ENCODE measurements around the gene NYAP1.
A peak's percentile ranks its signal among the peaks of the same experiment; 100 is the strongest.

The NYAP1 gene

GRCh38 chr7:100488333-100489095, 4.8 kb downstream of the NYAP1 start:
- Histone ChIP-seq H2BK120ac (ENCODE audit: low read depth, low read length) (peak overlapping the region; percentile 56), H4K91ac (ENCODE audit: low read depth, low read length, poor library complexity) (peak overlapping the region; percentile 90), H2BK15ac (ENCODE audit: low read length) (peak overlapping the region; percentile 96), H3K18ac (ENCODE audit: low read length) (peak overlapping the region; percentile 96), H3K4ac (ENCODE audit: low read length) (peak overlapping the region; percentile 98), H2BK12ac (ENCODE audit: low read length) (peak overlapping the region; percentile 99), H3K27me3 (ENCODE audit: control insufficient read depth in 3 of 3, insufficient read depth in 3 of 3, low read depth in 1 of 3, low read length in 3 of 3) (no peaks in the 10 kb centered on the region), H3K14ac (ENCODE audit: low read length) (peak overlapping the region; percentile 38), H3K23ac (ENCODE audit: low read depth, low read length, poor library complexity) (no peak overlapping the region), H3K9me3 (replicated peaks in 1 of 2; ENCODE audit: control insufficient read depth in 2 of 2, insufficient read depth in 1 of 2, low read depth in 1 of 2, low read length in 2 of 2) (no peaks in the 10 kb centered on the region), H3K4me3 (ENCODE audit: low read length in 2 of 2) (no peak overlapping the region), H2AK5ac (ENCODE audit: low read depth, low read length) (peak overlapping the region; percentile 65), H2AFZ (ENCODE audit: low read length) (no peak overlapping the region), H3K36me3 (replicated peaks in 1 of 2; ENCODE audit: control insufficient read depth in 2 of 2, insufficient read depth in 2 of 2, low read length in 2 of 2) (peaks cover 0 to 8% of the 10 kb centered on the region in 2 donors), H3K4me1 (ENCODE audit: control insufficient read depth in 2 of 2, insufficient read depth in 1 of 2, low read depth in 1 of 2, low read length in 2 of 2) (peaks cover 40 to 43% of the 10 kb centered on the region in 2 donors), H3K9ac (ENCODE audit: low read depth, low read length, poor library complexity) (no peak overlapping the region), H3K79me1 (ENCODE audit: low read depth, low read length) (peaks cover 12% of the 10 kb centered on the region), H3K4me2 (ENCODE audit: insufficient read depth, low read length, poor library complexity, severe bottlenecking) (no peak overlapping the region), H3K27ac (replicated peaks; ENCODE audit: low read length) (peak overlapping the region; percentile 59), H4K8ac (ENCODE audit: low read depth, low read length) (no peak overlapping the region), H2BK5ac (ENCODE audit: low read length) (peak overlapping the region; percentile 79)
- no CpG with 5 or more reads among the region's 44 CpGs for WGBS, 2 donors (ENCODE audit: extremely low coverage in 2 of 2, insufficient read length in 2 of 2, insufficient replicate concordance in 1 of 2)
- DNase-seq (ENCODE audit: low spot score) = no peak

DNA sequence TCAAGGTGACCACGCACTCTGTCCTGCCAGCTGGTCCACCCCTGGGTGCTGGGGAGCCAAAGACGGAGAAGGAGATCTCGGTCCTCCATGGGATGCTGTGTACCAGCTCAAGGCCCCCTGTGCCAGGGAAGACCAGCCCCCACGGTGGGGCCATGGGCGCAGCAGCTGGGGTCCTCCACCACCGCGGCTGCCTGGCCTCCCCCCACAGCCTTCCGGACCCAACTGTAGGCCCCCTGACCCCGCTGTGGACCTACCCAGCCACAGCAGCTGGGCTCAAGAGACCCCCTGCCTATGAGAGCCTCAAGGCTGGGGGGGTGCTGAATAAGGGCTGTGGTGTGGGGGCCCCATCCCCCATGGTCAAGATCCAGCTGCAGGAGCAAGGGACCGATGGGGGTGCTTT, 5.4 kb downstream of the NYAP1 start:
- Histone ChIP-seq H3K27ac (replicated peaks; ENCODE audit: low read length) (peak overlapping the region; percentile 4), H3K9ac (ENCODE audit: low read depth, low read length, poor library complexity) (no peak overlapping the region), H3K79me1 (ENCODE audit: low read depth, low read length) (peaks cover 9% of the 10 kb centered on the region), H2BK12ac (ENCODE audit: low read length) (peak overlapping the region; percentile 96), H3K4me3 (ENCODE audit: low read length in 2 of 2) (no peak overlapping the region), H3K4me1 (ENCODE audit: control insufficient read depth in 2 of 2, insufficient read depth in 1 of 2, low read depth in 1 of 2, low read length in 2 of 2) (peaks cover 42 to 45% of the 10 kb centered on the region in 2 donors), H2BK15ac (ENCODE audit: low read length) (peak overlapping the region; percentile 96), H2AFZ (ENCODE audit: low read length) (no peak overlapping the region), H3K9me3 (replicated peaks in 1 of 2; ENCODE audit: control insufficient read depth in 2 of 2, insufficient read depth in 1 of 2, low read depth in 1 of 2, low read length in 2 of 2) (no peaks in the 10 kb centered on the region), H4K8ac (ENCODE audit: low read depth, low read length) (no peak overlapping the region), H3K4me2 (ENCODE audit: insufficient read depth, low read length, poor library complexity, severe bottlenecking) (no peak overlapping the region), H3K36me3 (replicated peaks in 1 of 2; ENCODE audit: control insufficient read depth in 2 of 2, insufficient read depth in 2 of 2, low read length in 2 of 2) (peaks cover 0 to 8% of the 10 kb centered on the region in 2 donors), H2BK120ac (ENCODE audit: low read depth, low read length) (peak overlapping the region; percentile 56), H3K27me3 (ENCODE audit: control insufficient read depth in 3 of 3, insufficient read depth in 3 of 3, low read depth in 1 of 3, low read length in 3 of 3) (no peaks in the 10 kb centered on the region), H3K23ac (ENCODE audit: low read depth, low read length, poor library complexity) (no peak overlapping the region), H2AK5ac (ENCODE audit: low read depth, low read length) (peak overlapping the region; percentile 65), H3K18ac (ENCODE audit: low read length) (peak overlapping the region; percentile 96), H3K14ac (ENCODE audit: low read length) (no peak overlapping the region), H3K4ac (ENCODE audit: low read length) (peak overlapping the region; percentile 98), H2BK5ac (ENCODE audit: low read length) (peak overlapping the region; percentile 79), H4K91ac (ENCODE audit: low read depth, low read length, poor library complexity) (no peak overlapping the region)
- no peak for DNase-seq (ENCODE audit: low spot score)
- WGBS, 2 donors (ENCODE audit: extremely low coverage in 2 of 2, insufficient read length in 2 of 2, insufficient replicate concordance in 1 of 2) = no CpG with 5 or more reads among the region's 10 CpGs

DNA sequence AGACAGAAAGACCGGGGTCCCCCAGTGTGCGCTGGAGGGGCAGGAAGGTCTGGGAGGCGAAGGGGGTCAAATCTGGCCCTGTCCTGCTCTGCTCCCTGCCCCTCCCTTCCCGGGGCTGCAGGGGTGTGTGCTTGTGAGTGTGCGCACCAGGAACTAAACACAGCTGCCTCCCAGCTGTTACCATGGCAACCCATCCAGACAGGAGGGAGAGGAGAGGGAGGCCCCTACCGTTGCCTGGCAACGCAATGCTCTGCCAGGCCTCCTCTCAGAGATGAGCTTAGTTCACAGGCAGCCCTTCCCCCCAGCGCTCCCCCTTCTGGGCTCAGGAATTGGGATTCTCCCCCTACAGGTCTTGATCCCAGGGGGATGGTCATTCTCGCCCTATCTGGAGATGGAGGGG, 6.1 kb downstream of the NYAP1 start:
- Histone ChIP-seq H3K4me2 (ENCODE audit: insufficient read depth, low read length, poor library complexity, severe bottlenecking) (peak overlapping the region; percentile 46), H3K9ac (ENCODE audit: low read depth, low read length, poor library complexity) (no peak overlapping the region), H2BK120ac (ENCODE audit: low read depth, low read length) (no peak overlapping the region), H3K27ac (replicated peaks; ENCODE audit: low read length) (peak overlapping the region; percentile 72), H3K14ac (ENCODE audit: low read length) (no peak overlapping the region), H4K91ac (ENCODE audit: low read depth, low read length, poor library complexity) (no peak overlapping the region), H3K79me1 (ENCODE audit: low read depth, low read length) (peaks cover 5% of the 10 kb centered on the region), H3K36me3 (replicated peaks in 1 of 2; ENCODE audit: control insufficient read depth in 2 of 2, insufficient read depth in 2 of 2, low read length in 2 of 2) (peaks cover 2 to 10% of the 10 kb centered on the region in 2 donors), H2AK5ac (ENCODE audit: low read depth, low read length) (peak overlapping the region; percentile 65), H2BK15ac (ENCODE audit: low read length) (no peak overlapping the region), H3K27me3 (ENCODE audit: control insufficient read depth in 3 of 3, insufficient read depth in 3 of 3, low read depth in 1 of 3, low read length in 3 of 3) (no peaks in the 10 kb centered on the region), H3K4ac (ENCODE audit: low read length) (no peak overlapping the region), H3K18ac (ENCODE audit: low read length) (peak overlapping the region; percentile 96), H2BK5ac (ENCODE audit: low read length) (peak overlapping the region; percentile 79), H3K4me3 (ENCODE audit: low read length in 2 of 2) (no peak overlapping the region), H2BK12ac (ENCODE audit: low read length) (peak overlapping the region; percentile 100), H4K8ac (ENCODE audit: low read depth, low read length) (no peak overlapping the region), H2AFZ (ENCODE audit: low read length) (peak overlapping the region; percentile 69), H3K9me3 (replicated peaks in 1 of 2; ENCODE audit: control insufficient read depth in 2 of 2, insufficient read depth in 1 of 2, low read depth in 1 of 2, low read length in 2 of 2) (no peaks in the 10 kb centered on the region), H3K4me1 (ENCODE audit: control insufficient read depth in 2 of 2, insufficient read depth in 1 of 2, low read depth in 1 of 2, low read length in 2 of 2) (peaks cover 38 to 42% of the 10 kb centered on the region in 2 donors), H3K23ac (ENCODE audit: low read depth, low read length, poor library complexity) (no peak overlapping the region)
- WGBS, 2 donors (ENCODE audit: extremely low coverage in 2 of 2, insufficient read length in 2 of 2, insufficient replicate concordance in 1 of 2) = no CpG with 5 or more reads among the region's 9 CpGs
- peak; percentile 98 for DNase-seq (ENCODE audit: low spot score)

DNA sequence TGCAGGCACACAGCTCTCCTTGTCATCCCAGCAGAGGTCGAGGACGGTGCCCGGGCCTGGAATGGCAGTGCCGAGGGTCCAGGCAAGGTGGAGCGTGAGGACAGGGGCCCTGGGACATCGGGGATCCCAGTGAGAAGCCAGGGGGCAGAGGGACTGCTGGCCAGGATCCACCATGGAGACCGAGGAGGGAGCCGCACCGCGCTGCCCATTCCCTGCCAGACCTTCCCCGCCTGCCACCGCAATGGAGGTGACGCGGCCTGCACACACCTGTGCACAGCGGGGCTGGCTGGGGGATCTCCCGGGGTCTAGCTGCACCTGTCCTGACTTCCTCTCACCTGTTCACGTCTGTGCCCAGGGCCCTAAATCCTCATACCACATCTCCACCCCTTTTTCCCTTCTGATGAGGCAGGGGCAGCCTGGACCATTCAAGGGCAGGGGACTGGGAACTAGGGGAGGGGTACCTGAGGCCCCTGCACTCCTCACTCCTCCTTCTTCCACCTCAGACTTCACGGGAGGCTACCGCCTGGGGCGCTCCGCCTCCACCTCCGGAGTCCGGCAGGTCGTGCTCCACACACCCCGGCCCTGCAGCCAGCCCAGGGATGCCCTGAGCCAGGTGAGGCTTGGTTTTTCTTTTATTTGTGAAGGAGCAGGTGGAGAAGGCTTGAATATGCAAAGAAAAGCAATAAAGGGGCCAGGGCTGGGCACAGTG, 6.9 kb downstream of the NYAP1 start:
- H2BK12ac ChIP-seq (ENCODE audit: low read length) = peak overlapping the region; percentile 100
- peak overlapping the region; percentile 72 for H3K27ac ChIP-seq (replicated peaks; ENCODE audit: low read length)
- peak overlapping the region; percentile 98 for H2AK5ac ChIP-seq (ENCODE audit: low read depth, low read length)
- no peak for DNase-seq (ENCODE audit: low spot score)
- peak overlapping the region; percentile 16 for H3K23ac ChIP-seq (ENCODE audit: low read depth, low read length, poor library complexity)
- no peaks in the 10 kb centered on the region for H3K27me3 ChIP-seq (ENCODE audit: control insufficient read depth in 3 of 3, insufficient read depth in 3 of 3, low read depth in 1 of 3, low read length in 3 of 3)
- peak overlapping the region; percentile 71 for H2BK5ac ChIP-seq (ENCODE audit: low read length)
- no peak overlapping the region for H2AFZ ChIP-seq (ENCODE audit: low read length)
- H4K91ac ChIP-seq (ENCODE audit: low read depth, low read length, poor library complexity) = peak overlapping the region; percentile 99
- H3K4me3 ChIP-seq (ENCODE audit: low read length in 2 of 2) = no peak overlapping the region
- peaks cover 5% of the 10 kb centered on the region for H3K79me1 ChIP-seq (ENCODE audit: low read depth, low read length)
- peaks cover 2 to 12% of the 10 kb centered on the region in 2 donors for H3K36me3 ChIP-seq (replicated peaks in 1 of 2; ENCODE audit: control insufficient read depth in 2 of 2, insufficient read depth in 2 of 2, low read length in 2 of 2)
- H3K14ac ChIP-seq (ENCODE audit: low read length) = peak overlapping the region; percentile 49
- H3K4me1 ChIP-seq (ENCODE audit: control insufficient read depth in 2 of 2, insufficient read depth in 1 of 2, low read depth in 1 of 2, low read length in 2 of 2) = peaks cover 32 to 38% of the 10 kb centered on the region in 2 donors
- no CpG with 5 or more reads among the region's 25 CpGs for WGBS, 2 donors (ENCODE audit: extremely low coverage in 2 of 2, insufficient read length in 2 of 2, insufficient replicate concordance in 1 of 2)
- peak overlapping the region; percentile 46 for H3K4me2 ChIP-seq (ENCODE audit: insufficient read depth, low read length, poor library complexity, severe bottlenecking)
- peak overlapping the region; percentile 76 for H2BK15ac ChIP-seq (ENCODE audit: low read length)
- H3K4ac ChIP-seq (ENCODE audit: low read length) = peak overlapping the region; percentile 84
- peak overlapping the region; percentile 96 for H3K18ac ChIP-seq (ENCODE audit: low read length)
- H4K8ac ChIP-seq (ENCODE audit: low read depth, low read length) = no peak overlapping the region
- H2BK120ac ChIP-seq (ENCODE audit: low read depth, low read length) = peak overlapping the region; percentile 98
- no peaks in the 10 kb centered on the region for H3K9me3 ChIP-seq (replicated peaks in 1 of 2; ENCODE audit: control insufficient read depth in 2 of 2, insufficient read depth in 1 of 2, low read depth in 1 of 2, low read length in 2 of 2)
- peak overlapping the region; percentile 78 for H3K9ac ChIP-seq (ENCODE audit: low read depth, low read length, poor library complexity)
